Stimulated activated CD8-positive, alpha-beta memory T cell treated with anti-CD3 and anti-CD28 coated beads, Interleukin-15, amount 100 ng/mL, for 4 hours (primary cell): ENCODE results near the gene TGM5.
"Not testable (repeated sequence)": the region's sequence is repeated elsewhere in the genome, so short reads cannot be mapped to it uniquely, and the experiment has no call there.

Experiments used
- DNase-seq, 2 donors: peaks; one replicate each; pipeline ENCODE4 v3.0.0-alpha.2; 2020; ENCODE audit warnings: low read depth in 2 of 2

The TGM5 gene

DNA sequence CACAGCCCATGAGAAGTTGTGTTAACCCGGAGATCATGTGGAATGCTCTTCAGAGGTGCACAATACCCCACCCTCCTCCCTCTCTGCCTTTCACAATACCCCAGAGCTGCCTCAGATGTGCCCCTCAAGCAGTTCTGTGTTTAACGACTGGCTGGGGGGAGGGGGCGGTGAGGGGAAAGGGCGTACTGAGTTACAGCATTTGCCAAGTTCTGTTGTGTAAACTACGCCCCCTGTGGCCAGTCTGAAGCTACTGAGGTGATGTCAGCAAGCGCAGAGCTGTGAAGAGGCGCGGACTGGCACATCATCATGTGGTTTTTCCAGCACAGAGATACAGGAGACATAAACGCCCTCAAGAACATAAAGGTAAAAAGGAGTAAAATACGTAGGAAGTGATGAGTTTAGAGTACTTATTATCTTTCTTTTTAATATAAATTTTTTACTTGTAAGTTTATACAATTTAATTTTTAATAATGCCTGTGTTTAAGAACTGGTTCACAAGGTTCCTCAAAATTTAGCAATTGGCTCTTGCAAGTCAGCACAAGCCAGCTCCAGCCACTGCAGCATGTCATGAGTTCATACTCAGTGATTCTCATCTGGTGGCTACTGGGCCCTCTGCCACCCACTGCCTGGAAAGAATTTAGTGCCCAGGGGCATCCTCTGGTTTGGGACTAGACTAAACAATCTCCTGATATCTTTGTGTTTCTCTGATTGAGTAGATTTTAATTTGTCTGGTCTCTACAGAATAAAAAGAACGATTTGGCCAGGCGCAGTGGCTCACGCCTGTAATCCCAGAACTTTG lies 47.6 kb downstream of the TGM5 start:
- DNase-seq, result no peak

DNA sequence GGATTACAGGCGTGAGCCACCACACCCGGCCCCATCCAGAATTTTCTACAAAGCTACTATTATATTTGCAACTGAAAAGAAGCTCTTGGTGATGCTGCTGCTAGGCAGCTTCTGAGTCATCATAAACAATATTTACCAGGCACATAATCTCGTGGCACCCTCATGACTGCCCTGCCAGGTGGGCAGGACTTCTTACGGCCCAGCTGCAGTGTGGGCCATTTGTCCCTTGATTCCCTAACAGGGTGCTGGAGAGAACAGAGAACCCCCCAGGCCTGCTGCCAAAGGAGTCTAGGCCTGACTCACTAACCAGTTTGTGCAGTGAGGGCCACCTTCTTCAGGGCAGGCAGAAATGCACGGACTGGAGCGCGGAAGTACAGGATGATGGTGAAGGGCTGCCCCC lies 50.8 kb downstream of the TGM5 start:
- DNase-seq, result no peak

DNA sequence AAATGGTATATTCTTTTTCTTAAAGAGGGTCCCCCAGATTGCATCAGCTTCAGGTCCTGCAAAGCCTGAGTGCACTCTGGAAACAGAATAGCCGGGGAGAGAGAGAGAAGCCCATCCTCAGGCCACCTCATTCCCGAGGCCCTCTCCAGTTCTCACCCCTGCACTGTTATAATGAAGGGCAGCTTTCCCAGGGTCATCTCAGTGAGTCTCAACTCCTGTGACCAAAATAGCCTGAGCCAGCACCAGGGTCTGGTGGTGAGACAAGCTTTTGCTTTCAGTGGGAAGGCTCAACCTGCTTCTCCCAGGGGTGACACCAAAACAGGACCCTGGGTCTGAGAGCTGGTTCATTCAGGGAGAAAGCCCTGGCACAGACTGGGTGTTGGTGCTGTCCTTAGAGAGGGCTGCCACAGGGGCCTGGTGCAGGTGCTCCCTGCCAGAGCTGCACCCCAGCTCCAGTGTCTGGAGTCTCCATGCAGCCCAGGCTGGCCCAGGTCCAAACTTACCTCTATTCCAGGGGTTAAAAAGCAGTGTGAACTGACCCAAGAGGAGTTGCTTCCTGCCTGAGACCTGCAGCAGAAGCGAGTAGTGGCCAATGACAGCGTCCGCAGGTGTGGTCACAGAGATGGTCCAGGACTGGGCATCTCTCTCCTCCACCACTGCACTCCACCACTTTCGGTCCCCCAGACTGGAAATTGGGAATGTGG lies 52.0 kb downstream of the TGM5 start:
- no peak for DNase-seq

DNA sequence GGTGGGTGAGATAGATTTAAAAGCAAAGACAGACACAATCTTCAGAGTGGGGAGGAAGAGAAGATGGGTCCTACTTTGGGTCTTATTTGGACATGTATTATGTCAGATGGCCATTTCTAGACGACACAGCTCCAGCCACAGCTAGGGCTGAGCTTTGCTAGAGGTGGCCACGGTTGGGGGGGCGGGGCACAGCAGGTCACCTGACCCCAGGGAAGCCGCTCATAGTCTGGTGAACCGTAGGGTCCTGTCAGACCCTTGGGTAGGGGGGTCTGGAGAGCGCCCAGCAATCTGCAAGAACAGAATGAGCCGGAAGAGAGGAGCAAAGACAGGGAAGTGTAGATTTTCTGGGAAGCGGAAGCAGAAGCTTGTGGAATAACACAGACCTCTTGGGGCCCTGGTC lies 52.6 kb downstream of the TGM5 start:
- DNase-seq, result no peak

DNA sequence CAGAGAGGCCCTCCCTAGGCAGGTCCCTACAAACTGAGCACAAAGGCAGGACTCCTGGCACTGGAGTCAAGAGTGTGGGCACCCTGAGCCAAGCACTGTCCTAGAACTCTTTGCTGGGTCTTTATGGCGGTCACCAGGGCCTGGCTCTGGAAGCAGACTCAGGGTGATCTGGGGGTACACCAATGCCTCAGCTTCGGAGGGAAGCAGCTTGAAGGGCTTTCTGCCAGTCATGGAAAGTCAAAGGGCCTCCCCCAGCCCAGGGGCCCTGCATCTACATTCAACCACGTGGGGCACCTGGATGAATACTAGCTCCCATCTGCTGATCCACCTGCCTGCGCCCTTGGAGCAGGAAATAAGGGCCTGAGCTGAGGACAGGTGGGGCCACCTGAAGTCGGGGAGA lies 53.3 kb downstream of the TGM5 start:
- DNase-seq, result no peak

DNA sequence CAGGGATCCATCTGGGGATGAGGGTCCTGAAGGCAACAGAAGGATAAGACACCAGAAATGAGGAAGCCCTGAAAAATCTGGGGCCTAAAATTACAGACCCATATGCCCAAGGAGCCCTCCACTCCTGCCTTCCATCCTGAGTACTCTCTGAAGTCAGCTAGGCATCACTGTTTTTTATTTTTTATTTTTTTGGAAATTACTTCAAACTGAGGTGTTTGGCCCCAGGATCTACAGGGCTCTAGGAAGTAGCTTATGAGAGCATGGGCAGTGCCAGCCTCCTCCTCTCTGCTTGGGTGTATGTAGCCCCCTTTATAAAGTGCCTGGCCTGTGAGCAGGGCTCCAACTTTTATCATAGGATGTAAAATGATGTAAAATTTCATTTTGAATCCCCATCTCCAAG lies 53.8 kb downstream of the TGM5 start:
- no peak for DNase-seq

DNA sequence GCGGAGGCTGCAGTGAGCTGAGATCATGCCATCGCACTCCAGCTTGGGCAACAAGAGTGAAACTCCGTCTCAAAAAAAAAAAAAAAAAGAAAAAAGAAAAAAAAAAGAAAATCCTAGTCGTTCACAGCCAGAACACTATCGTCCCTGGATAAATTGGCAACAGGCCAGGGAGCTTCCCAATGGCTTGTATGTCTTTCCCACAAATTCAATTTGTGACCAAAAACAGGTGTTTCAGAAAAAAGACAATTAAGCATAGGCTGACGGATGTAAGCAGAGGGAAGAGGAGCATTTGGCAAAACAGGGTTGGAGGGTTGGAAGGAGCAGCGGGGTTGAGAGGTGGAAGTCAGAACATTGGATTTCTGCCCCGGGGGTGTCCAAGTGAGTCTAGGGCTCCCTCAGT lies 54.4 kb downstream of the TGM5 start:
- DNase-seq, result no peak

DNA sequence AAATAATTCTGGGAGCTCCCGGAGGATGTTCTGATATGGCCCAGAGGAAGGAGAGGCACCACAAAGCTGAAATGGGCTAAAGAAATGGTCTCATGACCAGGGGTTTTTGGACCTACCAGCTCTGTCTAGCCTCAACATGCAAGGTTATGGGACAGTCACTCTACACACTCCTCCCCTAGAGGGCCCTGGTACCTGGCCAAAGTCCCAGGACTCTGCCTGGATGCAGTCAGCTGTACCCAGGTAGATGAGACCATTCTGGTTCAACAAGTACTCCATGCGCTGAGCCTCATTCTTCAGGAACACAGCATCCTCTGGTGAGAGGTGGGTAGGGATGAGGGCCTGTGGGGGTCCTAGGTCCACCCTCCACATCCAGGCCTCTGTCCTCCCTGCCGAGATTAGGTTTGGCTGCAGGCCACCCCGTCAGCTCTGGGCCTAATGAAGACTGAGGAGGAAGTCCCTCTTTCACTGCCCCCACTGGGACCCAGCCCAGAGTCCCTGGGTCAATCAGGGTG lies 55.4 kb downstream of the TGM5 start:
- no peak for DNase-seq

DNA sequence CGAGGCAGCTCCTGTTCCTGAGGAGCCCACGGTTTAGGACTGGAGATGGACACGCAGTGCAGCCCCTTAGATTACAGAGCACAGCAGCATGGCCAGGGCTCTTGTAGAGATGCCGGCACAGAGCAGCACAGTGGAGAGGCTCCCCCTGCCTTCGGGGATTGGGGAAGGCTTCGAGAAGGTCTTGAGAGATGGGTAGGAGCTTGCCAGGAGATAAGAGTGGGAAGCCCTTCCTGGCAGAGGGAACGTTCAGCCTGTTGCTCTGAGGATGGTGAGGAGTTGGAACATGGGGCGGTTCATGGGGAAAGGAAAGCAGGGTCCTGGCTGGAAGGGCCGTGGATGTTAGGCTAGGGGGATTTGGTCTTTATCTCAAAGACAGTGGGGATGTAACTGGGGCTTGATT lies 55.9 kb downstream of the TGM5 start:
- no peak for DNase-seq

DNA sequence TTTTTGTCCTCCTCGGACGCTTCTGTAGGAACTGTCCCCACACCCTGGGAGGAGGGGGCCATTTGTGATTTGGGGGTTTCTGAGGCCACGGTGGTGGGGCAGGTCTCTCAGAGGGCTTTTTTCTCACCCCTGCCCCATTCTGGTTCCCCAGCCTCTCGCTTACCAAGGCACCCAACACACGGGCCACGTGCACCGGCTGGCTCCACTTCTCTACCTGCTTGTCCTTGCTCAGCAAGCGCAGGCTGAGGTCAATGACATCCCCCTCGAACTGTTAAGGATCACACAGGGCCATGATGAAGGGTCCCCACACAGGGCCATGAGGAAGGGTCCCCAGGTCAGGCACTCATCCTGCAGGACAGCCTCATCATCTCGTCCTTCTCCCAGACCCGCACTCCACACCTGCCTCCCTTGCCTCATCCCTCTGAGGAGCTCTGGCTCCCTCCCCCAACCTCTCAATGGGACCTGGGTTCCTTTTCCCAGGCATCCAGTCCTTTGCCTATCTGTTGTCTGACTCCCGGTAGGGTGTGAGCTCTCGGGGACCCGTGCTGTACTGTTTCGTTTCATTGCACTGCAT lies 56.5 kb downstream of the TGM5 start:
- no peak for DNase-seq

DNA sequence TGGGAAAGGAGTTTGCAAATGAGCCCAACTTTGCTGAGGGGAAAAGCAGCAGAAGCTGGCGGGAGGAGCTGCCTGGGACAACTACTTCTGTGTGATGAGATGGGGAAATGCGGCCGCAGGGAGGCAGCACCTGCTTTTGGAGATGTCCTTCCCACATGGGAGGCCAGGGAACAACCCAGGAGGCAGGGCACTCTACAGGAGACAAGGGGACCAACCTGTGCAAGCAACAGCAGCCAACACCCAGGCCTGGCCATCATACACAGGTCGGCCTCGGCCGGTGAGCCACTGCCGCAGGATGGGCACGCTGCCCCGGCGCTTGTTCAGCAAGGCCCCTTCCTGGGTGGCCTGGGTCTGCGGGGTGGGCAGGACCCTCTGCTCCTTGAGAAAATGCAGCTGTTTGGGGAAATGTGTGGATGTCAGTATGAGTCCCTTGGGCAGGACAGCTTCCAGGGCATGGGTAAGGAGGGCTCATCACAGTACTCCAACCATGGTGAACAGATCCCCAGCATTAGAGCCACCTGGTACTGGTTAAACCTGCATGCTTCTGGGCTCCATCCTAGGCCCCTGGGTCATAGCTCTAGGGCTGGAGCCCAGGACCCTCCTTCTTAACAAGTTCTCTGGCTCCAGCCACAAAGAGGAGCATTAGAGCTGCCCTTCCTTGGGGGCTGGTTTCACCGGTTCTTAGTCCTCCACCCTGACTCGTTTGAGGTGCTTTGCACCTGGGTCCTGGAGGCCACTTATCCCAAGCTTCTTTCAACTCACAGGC lies 57.5 kb downstream of the TGM5 start:
- DNase-seq, result no peak

DNA sequence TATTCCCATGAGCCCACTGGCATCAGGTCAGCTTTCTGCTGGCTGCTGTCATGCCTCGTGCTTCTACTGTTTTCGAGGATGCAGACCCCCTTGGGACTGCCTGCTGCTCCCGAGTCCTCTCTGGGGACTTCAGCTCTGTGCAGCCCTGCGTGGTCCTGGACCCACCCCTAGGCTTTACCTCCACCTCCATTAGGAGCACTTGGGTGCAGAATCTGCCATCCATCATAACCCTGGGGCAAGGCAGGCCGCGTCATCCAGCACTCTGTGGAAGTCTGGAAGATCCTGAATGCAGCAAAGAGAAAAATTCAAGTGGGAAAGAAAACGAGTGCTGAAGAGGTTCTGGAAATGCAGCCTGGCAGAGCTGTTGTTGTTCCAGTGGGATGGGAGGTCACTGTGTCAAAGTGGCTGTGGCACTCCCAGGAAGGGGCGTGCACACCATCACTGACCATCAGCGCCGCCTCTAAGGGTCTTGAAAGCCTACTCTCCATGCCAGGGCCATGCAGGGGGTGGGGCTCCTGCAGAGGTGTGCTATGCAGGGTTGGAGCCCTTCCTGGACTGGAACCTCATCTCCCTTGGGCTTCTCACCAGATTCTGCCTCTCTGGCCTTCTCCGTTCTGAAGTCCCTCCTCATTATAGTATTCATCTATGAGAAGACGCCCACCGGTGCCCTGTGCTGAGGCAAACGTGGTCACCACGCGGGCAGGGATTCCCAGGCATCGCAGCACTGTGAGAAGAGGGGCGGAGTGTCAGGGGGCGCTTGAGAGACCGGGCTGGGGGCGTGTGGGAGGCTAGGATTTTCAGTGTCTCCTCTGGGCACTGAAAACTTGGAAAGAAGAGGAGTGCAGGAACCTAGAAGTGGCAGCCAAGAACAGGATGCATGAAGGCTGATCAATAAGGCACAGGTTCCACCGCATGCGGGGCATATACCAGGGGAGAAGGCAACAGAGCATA lies 58.4 kb downstream of the TGM5 start:
- no peak for DNase-seq

DNA sequence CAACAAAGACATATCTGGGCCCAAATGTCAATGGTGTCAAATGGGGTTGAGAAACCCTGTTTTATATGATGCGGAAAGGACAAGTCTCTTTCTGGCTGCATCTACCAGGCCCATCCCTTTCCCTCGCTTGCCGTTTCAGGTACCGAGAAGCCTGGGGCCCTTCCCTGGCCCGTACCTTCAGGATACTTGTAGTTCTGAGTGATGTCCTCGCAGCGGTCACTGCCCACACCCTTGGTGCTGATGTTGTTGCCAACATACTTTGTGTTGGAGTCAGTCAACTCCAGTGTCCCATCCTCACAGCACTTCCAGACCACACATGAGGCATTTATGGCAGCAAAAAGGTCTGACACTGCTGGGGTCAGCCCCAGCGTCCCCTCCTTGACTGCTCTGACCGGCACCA lies 59.7 kb downstream of the TGM5 start:
- no peak for DNase-seq

DNA sequence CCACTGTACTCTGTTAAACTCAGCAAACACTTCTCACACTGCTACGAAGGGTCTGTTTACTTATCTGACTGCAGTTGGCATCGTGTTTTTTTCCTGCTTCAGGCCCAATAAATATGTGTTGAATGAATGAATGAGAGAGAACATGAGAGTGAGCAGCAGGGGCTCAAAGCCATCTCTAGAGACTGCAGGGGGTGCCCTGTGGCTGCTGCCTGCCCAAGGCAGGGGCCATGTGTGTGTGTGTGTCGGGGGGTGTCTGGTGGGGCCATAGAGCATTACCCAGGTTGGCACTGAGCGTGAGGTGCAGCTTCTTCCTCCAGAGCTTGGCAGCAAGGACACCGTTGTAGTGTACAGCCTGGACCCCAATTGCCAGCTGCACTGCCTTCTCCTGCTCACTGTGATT lies 60.7 kb downstream of the TGM5 start:
- DNase-seq, result no peak

DNA sequence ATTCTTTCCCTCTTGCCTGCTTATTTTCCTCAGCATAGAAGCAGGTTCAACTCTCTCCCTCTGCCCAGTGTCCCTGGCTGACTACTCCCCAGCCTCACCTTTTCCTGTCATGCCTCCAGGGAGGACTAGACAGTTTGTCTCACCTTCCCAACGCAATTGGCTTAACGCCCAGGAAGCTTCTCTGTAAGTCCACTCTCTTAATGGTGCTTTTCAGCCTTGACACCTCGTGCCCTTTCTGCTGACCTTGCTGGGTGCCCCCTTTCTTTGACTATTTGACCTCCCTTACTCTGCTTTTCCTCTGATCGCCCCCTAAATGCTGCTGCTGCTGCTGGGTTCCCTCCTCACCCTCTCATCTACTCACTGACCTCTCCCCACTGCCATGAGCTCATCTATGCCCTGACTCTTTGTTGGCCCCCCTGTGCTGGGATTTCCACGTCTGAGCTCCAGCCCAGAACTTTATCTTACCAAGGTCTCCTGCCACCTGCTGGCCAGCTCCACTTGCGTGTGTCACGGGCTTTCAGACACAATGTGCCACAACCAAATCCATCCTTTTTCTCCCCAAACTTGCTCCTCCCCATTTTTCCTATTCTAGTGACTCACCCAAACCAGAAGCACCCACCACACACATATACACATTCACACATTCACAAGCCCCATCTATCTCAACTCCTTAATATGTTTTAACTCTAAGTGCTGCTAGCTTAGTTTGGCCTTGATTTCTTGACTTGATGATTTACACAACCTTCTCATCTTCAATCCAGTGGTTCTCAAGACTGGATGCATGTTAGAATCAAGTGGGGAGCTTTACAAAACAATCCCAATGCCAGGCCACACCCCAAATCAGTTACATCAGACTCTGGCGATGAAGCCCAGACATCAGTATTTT lies 62.5 kb downstream of the TGM5 start:
- DNase-seq, result peak in 1 of 2 donors; percentile 15

DNA sequence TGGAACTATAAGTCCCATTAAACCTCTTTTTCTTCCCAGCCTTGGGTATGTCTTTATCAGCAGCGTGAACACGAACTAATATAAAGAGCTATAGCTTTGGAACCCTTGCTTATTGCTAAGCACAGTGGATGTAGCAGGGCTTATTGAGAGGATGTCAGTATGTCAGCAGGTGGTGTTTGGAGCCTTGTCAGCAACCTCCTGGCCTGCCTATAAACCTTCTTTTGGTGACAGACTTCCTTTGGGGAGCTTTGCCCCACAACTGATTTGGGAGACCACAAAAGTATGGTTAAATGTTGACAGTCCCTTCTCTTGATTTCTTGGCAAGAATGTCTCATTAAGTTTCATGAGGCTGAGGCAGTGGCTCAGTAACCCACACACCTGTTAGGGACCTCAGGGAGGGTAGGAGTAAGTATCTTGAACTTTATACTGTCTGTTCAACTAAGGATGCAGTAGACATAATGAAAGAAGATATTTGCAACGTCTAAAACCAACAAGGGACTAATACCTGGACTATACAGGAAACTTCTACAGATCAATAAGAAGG lies 66.7 kb downstream of the TGM5 start:
- DNase-seq, result no peak

DNA sequence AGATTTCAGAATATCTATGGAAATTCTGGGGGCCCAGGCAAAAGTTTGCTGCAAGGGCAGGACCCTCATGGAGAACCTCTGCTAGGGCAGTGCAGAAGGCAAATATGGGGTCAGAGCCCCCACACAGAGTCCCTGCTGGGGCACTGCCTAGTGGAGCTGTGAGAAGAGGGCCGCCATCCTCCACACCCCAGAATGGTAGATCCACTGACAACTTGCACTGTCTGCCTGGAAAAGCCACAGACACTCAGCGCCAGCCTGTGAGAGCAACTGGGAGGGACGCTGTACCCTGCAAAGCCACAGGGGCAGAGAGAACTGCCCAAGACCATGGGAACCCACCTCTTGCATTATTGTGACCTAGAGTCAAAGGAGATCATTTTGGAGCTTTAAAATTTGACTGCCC lies 67.7 kb downstream of the TGM5 start:
- no peak for DNase-seq

DNA sequence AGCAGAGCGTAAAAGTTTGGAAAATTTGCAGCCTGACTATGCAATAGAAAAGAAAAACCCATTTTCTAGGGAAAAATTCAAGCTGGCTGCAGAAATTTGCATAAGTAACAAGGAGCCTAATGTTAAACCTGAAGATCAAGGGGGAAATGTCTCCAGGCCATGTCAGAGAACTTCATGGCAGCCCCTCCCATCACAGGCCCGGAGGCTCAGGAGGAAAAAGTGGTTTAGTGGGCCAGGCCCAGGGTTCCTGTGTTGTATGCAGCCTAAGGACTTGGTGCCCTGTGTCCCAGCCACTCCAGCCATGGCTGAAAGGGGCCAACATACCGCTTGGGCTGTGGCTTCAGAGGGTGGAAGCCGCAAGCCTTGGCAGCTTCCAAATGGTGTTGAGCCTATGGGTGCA lies 68.2 kb downstream of the TGM5 start:
- DNase-seq, result not testable (repeated sequence)

DNA sequence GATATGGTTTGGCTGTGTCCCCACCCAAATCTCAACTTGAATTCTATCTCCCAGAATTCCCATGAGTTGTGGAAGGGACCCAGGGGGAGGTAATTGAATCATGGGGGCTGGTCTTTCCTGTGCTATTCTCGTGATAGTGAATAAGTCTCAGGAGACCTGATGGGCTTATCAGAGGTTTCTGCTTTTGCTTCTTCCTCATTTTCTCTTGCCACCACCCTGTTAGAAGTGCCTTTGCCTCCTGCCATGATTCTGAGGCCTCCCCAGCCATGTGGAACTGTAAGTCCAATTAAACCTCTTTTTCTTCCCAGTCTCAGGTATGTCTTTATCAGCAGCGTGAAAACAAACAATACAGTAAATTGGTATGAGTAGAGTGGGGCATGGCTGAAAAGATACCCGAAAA lies 69.0 kb downstream of the TGM5 start:
- DNase-seq, result not testable (repeated sequence)
